GM23248 (cell line): ENCODE measurements around the gene OSTN.

Experiments
- EZH2 ChIP-seq: fragments of 200-600 bp; sonication (generic); IDR thresholded peaks from 2 replicates; pipeline ENCODE4 v1.6.1; 2018; ENCODE audit warnings: antibody characterized with exemption, mild to moderate bottlenecking; ENCODE audit not compliant: insufficient read depth, poor library complexity, severe bottlenecking
- EZH2phosphoT487 ChIP-seq: fragments of 200-600 bp; sonication (generic); IDR thresholded peaks from 2 replicates; pipeline ENCODE4 v1.6.1; 2018; ENCODE audit warnings: antibody characterized with exemption, moderate library complexity, mild to moderate bottlenecking, low read depth; ENCODE audit not compliant: insufficient read depth

GRCh38 chr3:191269289-191270085 is 70.4 kb downstream of the OSTN start:
- TF ChIP-seq EZH2phosphoT487 (no peak), EZH2 (no peak)
